Measurements from ENCODE around the gene MYH15.

MYH15 gene

GRCh38 chr3:108468577-108468976 lies 41.8 kb downstream of the MYH15 start:
- no peak for DNase-seq

DNA sequence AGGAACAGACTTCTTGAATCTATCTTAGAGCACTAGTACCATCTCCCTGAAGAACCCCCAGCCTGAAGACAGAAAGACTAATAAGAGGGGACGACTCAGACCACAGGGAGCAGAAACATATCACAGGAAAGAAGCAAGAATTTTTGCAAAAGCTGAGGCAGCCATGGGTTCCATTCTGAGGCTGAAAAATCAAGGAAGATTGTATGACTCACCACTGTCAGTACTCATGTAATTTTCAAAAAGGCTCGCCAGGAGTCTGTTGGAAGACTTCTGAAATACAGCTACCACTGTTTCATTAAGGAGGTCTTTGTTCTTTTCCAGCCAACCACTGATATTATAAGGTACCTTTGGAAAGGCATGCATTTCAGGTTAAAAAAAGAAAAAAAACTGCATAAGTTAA lies 47.5 kb downstream of the MYH15 start:
- no peak for DNase-seq

- DNase-seq, result peak; percentile 33
These were observed 48.7 kb downstream of the MYH15 start for GRCh38 chr3:108461661-108462111.

GRCh38 chr3:108459225-108459624 lies 51.2 kb downstream of the MYH15 start:
- no peak for DNase-seq

GRCh38 chr3:108455212-108455705 lies 55.1 kb downstream of the MYH15 start:
- no peak for DNase-seq

GRCh38 chr3:108453565-108453964 lies 56.8 kb downstream of the MYH15 start:
- DNase-seq, result no peak

DNA sequence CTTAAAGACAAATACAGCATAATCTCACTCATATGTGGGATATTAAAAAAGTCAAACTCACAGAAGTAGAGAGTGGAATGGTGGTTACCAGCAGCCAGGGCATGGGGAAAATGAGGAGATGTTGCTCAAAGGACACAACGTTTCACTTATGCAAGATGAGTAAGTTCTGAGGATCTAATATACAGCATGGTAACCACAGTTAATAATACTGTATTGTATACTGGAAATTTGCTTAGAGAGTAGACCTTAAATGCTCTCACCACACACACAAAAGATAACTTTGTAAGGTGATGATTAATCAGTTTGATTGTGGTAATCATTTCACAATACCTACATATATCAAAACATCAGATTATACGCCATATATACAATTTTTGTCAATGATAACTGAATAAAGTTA lies 60.0 kb downstream of the MYH15 start:
- no peak for DNase-seq

DNA sequence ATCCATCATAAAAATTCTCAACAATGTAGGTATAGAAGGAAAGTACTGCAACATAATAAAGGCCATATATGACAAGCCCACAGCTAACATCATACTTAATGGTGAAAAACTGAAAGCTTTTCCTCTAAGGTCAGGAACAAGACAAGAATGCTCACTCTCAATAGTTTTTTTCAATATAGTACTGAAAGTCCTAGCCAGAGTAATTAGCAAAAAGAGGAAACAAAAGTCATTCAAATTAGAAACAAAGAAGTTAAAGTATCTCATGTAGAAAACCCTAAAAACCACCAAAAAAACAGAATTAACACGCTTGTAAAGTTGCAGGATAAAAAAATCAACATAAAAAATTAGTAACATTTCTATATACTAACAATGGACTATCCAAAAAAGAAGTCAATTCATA lies 61.8 kb downstream of the MYH15 start:
- no peak for DNase-seq

GRCh38 chr3:108447096-108447847 lies 63.1 kb downstream of the MYH15 start:
- DNase-seq, result no peak

DNA sequence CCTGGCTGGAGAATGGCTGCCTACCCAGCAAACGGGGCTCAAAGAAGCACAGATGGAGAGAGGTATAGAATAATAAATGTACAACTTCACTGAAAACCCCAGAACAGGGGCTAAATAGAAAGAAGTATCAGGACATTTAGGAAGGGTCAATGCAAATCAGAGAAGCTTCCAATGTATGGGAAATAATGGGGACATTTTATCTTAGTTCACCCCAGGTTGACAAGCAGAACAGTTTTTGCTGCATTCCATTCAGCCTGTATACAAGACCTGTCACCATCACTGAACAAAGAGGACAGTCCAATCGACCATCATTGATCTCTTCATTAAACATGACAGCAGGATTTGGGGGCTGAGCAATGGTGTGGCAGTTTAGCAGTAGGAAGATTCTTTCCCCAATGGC lies 68.1 kb downstream of the MYH15 start:
- DNase-seq, result peak; percentile 75

DNA sequence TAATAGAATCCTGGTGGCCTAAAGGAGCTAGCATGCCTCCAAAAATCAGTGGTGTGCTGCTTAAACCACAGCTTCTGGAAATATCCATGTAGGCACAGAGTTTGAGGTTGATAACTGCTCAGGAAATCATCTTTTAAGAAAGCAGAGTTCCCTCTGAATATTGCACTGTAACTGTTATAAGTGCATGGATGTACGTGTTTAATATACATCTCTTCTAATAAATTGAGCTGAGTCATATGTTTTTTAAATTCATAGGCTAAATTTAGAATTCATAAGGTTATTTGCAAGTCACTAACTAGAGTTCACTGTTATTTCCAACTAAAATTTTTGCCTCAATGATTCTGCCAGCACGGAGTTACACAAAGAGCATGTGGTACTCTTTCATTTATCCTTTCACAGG lies 68.9 kb downstream of the MYH15 start:
- DNase-seq, result no peak

- peak; percentile 88 for DNase-seq
These were observed 69.3 kb downstream of the MYH15 start for GRCh38 chr3:108441071-108441507.

- DNase-seq, result no peak
These were observed 71.9 kb downstream of the MYH15 start for GRCh38 chr3:108438542-108438941.

- DNase-seq, result no peak
These were observed 73.0 kb downstream of the MYH15 start for GRCh38 chr3:108437439-108437838.

- DNase-seq, result no peak
These were observed 76.5 kb downstream of the MYH15 start for GRCh38 chr3:108433928-108434327.

DNA sequence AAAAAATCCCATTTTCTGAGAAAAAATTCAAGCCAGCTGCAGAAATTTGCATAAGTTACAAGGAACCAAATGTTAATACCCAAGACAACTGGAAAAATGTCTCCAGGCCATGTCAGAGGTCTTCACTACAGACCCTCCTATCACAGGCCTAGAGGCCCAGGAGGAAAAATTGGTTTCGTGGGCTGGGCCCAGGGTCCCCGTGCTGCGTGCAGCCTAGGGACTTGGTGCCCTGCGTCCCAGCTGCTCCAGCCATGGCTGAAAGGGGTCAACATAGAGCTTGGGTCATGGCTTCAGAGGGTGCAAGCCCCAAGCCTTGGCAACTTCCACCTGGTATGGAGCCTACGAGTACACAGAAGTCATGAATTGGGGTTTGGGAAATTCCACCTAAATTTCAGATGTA lies 78.0 kb downstream of the MYH15 start:
- DNase-seq, result no peak

GRCh38 chr3:108430540-108430939 lies 79.9 kb downstream of the MYH15 start:
- no peak for DNase-seq

DNA sequence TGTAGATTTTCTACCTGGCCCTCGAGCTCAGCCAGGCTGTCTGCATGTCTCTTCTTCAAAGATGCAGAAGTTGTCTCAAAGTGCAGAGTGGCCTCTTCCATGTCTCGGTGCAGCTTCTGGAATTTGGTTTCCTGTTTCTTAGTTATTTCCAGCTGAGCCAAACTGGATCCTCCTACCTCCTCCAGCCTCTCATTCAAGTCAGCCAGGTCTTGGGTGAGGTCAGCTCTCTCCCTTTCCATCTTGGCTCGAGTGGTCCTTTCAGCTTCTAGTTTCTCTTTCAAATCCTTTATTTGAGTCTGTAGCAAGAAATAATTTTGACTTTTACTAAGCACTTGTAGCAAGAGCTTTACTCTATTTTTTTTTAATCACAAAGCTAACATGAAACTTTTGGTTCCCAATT lies 81.8 kb downstream of the MYH15 start:
- no peak for DNase-seq

GRCh38 chr3:108420926-108421325 lies 89.5 kb downstream of the MYH15 start:
- no peak for DNase-seq

DNA sequence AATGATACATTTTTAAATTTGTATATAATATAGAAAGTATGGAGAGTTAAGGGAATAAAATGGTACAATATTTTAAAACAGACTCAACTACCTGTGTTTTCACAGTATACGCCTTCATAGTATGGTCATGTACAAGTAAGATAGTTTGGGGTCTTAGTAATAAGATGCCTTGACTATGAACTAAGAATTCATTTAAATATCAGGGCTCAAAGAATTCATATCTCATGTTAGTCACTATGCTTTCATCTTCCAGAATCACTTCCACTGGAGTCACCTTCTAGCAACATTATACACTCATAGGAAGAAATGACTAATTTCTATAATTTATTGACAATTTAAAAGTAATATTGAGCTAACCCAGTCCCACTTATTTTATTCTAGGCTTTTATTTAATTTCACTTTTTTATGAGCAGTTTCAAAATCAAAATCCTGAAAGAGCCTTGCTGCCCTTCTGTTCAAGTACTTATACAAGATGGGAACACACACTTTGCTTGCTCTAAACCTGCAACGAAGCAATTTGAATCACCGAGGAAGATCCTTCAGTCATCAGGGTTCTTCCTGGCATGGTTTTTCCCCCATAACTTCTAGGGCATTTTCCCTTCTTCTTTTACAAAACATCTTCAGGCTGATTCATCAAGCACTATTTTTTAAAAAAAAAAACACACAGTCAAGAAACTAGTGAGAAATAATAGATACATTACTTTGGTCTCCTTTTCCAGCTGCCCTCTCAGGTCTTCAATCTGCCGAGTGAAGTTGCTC lies 94.1 kb downstream of the MYH15 start:
- DNase-seq, result no peak

- DNase-seq, result peak; percentile 46
These were observed 94.7 kb downstream of the MYH15 start for GRCh38 chr3:108415661-108416060.

- DNase-seq, result no peak
These were observed 96.4 kb downstream of the MYH15 start for GRCh38 chr3:108414007-108414406.

DNA sequence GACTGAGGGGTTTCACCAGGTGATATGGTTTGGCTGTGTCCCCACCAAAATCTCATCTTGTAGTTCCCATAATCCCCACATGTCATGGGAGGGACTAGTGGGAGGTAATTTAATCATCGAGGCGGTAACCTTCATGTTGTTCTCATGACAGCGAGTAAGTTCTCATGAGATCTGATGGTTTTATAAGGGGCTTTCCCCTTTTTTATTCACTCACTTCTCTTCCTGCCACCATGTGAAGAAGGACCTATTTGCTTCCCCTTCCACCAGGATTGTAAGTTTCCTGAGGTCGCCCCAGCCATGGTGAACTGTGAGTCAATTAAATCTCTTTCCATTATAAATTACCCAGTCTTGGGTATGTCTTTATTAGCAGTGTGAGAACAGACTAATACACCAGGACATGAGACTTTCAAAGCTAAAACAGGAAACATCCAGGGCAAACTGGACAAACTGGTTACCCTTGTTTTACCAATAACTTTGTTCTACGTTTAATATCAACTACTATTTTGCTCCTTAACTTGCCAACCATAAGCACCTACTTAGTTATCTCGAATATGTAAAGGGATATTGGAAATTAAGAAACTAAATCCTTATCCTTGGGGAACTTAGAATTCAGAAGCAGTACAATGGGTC lies 98.2 kb downstream of the MYH15 start:
- DNase-seq, result no peak

DNA sequence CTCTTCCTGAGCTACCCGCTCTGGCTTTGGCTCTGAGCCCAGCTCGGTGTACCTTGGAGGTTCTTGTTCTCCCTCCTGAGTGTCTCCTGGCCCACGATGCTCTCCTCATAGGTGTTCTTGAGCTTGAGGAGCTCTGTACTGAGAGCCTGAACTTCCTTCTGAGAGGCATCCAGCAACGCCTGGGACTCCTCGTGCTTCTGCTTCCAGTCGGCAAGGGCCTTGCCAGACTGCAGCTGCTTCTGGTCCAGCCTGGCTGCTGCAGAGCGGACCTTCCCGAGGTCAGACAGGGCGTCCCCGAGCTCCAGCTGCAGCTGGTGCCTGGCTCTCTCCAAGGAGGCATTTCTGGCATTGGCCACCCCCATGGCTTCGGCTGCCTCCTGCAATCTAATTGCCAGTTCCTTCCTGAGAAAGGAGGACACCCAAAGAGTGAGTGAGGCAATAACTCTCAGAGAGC lies 99.8 kb downstream of the MYH15 start:
- DNase-seq, result no peak
